Hepatic stellate cell (primary cell): ENCODE results near the gene SLC26A8.
"Not testable (repeated sequence)": the region's sequence is repeated elsewhere in the genome, so short reads cannot be mapped to it uniquely, and the experiment has no call there.

Source experiments
- DNase-seq: peaks from one replicate; pipeline ENCODE4 v3.0.0; 2011; ENCODE audit warnings: low spot score

Gene SLC26A8

GRCh38 chr6:35943390-35943789 lies 81.1 kb downstream of the SLC26A8 start:
- no peak for DNase-seq

- DNase-seq, result no peak
Measured at GRCh38 chr6:35942355-35942754, 82.1 kb downstream of the SLC26A8 start.

- not testable (repeated sequence) for DNase-seq
Measured at GRCh38 chr6:35941170-35941569, 83.3 kb downstream of the SLC26A8 start.

GRCh38 chr6:35940014-35940413 lies 84.4 kb downstream of the SLC26A8 start:
- not testable (repeated sequence) for DNase-seq

- not testable (repeated sequence) for DNase-seq
Measured at GRCh38 chr6:35939259-35939658, 85.2 kb downstream of the SLC26A8 start.

GRCh38 chr6:35936681-35937359 lies 87.6 kb downstream of the SLC26A8 start:
- DNase-seq, result no peak

GRCh38 chr6:35935469-35935868 lies 89.0 kb downstream of the SLC26A8 start:
- no peak for DNase-seq

- DNase-seq, result no peak
Measured at GRCh38 chr6:35933844-35934243, 90.6 kb downstream of the SLC26A8 start.

GRCh38 chr6:35931873-35932272 lies 92.6 kb downstream of the SLC26A8 start:
- DNase-seq, result not testable (repeated sequence)

- DNase-seq, result no peak
Measured at GRCh38 chr6:35931120-35931561, 93.3 kb downstream of the SLC26A8 start.

GRCh38 chr6:35929601-35930000 lies 94.8 kb downstream of the SLC26A8 start:
- no peak for DNase-seq

GRCh38 chr6:35926509-35927215 lies 97.8 kb downstream of the SLC26A8 start:
- no peak for DNase-seq

- DNase-seq, result no peak
Measured at GRCh38 chr6:35925961-35926360, 98.5 kb downstream of the SLC26A8 start.

GRCh38 chr6:35924146-35924545 lies 100.3 kb downstream of the SLC26A8 start:
- no peak for DNase-seq

GRCh38 chr6:35922139-35922554 lies 102.3 kb downstream of the SLC26A8 start:
- DNase-seq, result no peak

- peak; percentile 93 for DNase-seq
Measured at GRCh38 chr6:35920793-35921732, 103.4 kb downstream of the SLC26A8 start, which contains the start of gene SRPK1. Gene SRPK1, minus strand, starts transcription at chr6:35921098. Its CDS starts 42 bp downstream, at chr6:35921056.

- DNase-seq, result peak; percentile 46
Measured at GRCh38 chr6:35919827-35920751, 104.4 kb downstream of the SLC26A8 start.

- DNase-seq, result no peak
Measured at GRCh38 chr6:35919085-35919826, 105.2 kb downstream of the SLC26A8 start.

GRCh38 chr6:35916893-35917292 lies 107.5 kb downstream of the SLC26A8 start:
- DNase-seq, result not testable (repeated sequence)

- no peak for DNase-seq
Measured at GRCh38 chr6:35916056-35916455, 108.4 kb downstream of the SLC26A8 start.
